Endothelial cell of umbilical vein (primary cell): ENCODE results near the gene C1QBP.

Experiments used
- EZH2 ChIP-seq: IDR thresholded peaks from 2 replicates; pipeline ENCODE4 v1.6.1; 2012; ENCODE audit warnings: borderline replicate concordance, low read depth, mild to moderate bottlenecking, moderate library complexity, low read length, inconsistent platforms; ENCODE audit not compliant: severe bottlenecking
- FOS ChIP-seq: IDR thresholded peaks from 2 replicates; pipeline ENCODE4 v1.6.1; 2011; ENCODE audit warnings: mild to moderate bottlenecking, low read length, moderate library complexity, borderline replicate concordance; ENCODE audit not compliant: insufficient read depth
- GATA2 ChIP-seq: IDR thresholded peaks from 2 replicates; pipeline ENCODE4 v1.7.0; 2011; ENCODE audit warnings: low read depth, mild to moderate bottlenecking, moderate library complexity, mixed read lengths, low read length; ENCODE audit not compliant: insufficient read length, insufficient read depth
- JUN ChIP-seq: IDR thresholded peaks from 2 replicates; pipeline ENCODE4 v1.6.1; 2011; ENCODE audit warnings: borderline replicate concordance, low read depth; ENCODE audit not compliant: insufficient read length, insufficient read depth
- MAX ChIP-seq: IDR thresholded peaks from 2 replicates; pipeline ENCODE4 v1.6.1; 2011; ENCODE audit not compliant: insufficient read depth, insufficient read length
- MYC ChIP-seq: IDR thresholded peaks from one replicate; pipeline ENCODE4 v1.6.1; 2011; ENCODE audit warnings: mild to moderate bottlenecking, low read depth, low read length
- POLR2A ChIP-seq: IDR thresholded peaks from 2 replicates; pipeline ENCODE4 v1.6.1; 2012; ENCODE audit warnings: low read depth, mild to moderate bottlenecking, control low read depth, low read length
- TF ChIP-seq, protein P1 (sequence below), 2 donors: IDR thresholded peaks; 1 replicate in 1 of 2; 2 replicates in 1 of 2; pipeline ENCODE4 v1.5.1; 2011; ENCODE audit warnings: low read length in 2 of 2, mild to moderate bottlenecking in 2 of 2, moderate library complexity in 2 of 2, control low read depth in 1 of 2, inconsistent platforms in 1 of 2, low read depth in 1 of 2; ENCODE audit not compliant: insufficient read depth in 1 of 2; ENCODE audit errors: extremely low read depth in 1 of 2

DNA sequence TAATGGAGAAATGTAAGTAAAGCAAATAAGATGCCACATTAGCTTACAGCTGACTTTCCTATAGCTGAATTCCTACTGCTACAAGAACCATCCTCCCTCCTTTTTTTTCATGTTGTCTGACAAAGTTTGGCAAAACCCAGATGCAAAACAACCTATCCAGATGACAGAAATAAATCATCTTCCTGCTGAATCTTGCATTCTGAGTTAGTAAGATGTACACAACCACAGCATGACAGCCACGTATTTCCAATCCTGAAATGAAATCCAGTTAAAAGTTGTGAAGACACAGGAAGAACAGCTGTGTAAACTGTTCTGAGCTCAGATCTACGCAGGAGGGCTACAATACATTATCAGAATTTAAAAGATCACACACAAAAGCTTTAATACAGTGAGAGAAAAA, 35.0 kb upstream of the C1QBP start:
- TF ChIP-seq POLR2A, result no peak
- TF ChIP-seq MAX, result no peak
- TF ChIP-seq, protein P1, sequence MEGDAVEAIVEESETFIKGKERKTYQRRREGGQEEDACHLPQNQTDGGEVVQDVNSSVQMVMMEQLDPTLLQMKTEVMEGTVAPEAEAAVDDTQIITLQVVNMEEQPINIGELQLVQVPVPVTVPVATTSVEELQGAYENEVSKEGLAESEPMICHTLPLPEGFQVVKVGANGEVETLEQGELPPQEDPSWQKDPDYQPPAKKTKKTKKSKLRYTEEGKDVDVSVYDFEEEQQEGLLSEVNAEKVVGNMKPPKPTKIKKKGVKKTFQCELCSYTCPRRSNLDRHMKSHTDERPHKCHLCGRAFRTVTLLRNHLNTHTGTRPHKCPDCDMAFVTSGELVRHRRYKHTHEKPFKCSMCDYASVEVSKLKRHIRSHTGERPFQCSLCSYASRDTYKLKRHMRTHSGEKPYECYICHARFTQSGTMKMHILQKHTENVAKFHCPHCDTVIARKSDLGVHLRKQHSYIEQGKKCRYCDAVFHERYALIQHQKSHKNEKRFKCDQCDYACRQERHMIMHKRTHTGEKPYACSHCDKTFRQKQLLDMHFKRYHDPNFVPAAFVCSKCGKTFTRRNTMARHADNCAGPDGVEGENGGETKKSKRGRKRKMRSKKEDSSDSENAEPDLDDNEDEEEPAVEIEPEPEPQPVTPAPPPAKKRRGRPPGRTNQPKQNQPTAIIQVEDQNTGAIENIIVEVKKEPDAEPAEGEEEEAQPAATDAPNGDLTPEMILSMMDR (IDR thresholded peaks at IDR 0.05; ENCODE audit: extremely low read depth in 1 of 2, insufficient read depth in 1 of 2, low read depth in 1 of 2, low read length in 2 of 2), result no peak
- no peak for TF ChIP-seq JUN
- no peak for TF ChIP-seq EZH2
- no peak for TF ChIP-seq MYC
- TF ChIP-seq GATA2, result no peak
- no peak for TF ChIP-seq FOS
